DMS79 (cell line): Measurements from ENCODE around the gene LDLRAD3.
A peak's percentile ranks its signal among the peaks of the same experiment; 100 is the strongest.

ENCODE experiments used
- DNase-seq: peaks from one replicate; lab custom pipeline; 2025; lab: John Stamatoyannopoulos, UW

LDLRAD3 gene

GRCh38 chr11:35927682-35928081 lies 16.2 kb upstream of the LDLRAD3 start:
- no peak for DNase-seq

DNA sequence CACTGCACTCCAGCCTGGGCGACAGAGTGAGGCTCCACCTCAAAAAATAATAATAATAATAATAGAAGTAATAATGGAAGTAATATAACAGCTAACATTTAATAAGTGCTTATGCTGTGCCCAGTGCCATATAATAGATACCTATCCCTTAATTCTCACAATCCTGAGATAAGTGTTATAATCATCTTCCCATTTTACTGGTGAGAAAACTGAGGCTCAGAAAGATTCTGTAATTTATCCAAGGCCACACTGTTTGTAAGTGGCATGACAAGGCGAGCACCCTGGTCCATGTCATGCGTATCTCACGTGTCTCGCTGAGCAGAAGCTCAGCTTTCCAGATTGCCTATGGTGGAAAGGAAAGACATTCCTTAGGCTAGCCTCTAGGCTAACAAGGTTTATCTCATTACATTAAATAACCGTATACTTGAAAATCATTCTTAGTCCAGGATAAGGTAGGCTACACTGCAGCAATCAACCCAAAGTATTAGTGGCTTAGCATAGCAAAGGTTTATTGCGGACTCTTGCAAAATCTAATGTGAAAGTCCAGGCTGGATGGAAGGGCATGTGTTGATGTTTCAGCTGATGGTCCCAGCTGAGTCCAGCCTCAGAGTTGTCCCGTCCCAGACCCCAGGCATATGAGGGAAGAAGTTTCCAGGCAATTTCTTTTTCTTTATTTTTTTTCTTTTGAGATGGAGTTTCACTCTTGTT lies 15.0 kb upstream of the LDLRAD3 start:
- no peak for DNase-seq

DNA sequence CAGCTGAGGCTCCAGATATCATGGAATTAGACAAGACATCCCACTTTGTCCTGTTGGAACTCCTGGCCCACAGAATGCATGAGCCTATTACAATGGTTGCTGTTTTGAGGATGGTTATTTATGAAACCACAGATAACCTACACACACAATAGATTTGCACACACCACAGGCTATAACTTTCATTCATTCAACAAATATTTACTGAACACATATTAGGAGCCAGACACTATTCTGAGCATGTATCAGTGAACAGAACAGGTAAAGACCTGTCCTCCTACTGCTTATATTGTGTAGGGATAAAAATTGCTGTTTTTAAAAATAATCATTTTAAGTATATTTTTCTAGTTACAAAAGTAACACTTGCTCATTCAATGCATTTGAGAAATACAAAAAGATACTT lies 13.4 kb upstream of the LDLRAD3 start:
- no peak for DNase-seq

- DNase-seq = no peak
Observed at GRCh38 chr11:35932121-35932520, 11.7 kb upstream of the LDLRAD3 start.

GRCh38 chr11:35932681-35933319 lies 11.1 kb upstream of the LDLRAD3 start:
- no peak for DNase-seq

DNA sequence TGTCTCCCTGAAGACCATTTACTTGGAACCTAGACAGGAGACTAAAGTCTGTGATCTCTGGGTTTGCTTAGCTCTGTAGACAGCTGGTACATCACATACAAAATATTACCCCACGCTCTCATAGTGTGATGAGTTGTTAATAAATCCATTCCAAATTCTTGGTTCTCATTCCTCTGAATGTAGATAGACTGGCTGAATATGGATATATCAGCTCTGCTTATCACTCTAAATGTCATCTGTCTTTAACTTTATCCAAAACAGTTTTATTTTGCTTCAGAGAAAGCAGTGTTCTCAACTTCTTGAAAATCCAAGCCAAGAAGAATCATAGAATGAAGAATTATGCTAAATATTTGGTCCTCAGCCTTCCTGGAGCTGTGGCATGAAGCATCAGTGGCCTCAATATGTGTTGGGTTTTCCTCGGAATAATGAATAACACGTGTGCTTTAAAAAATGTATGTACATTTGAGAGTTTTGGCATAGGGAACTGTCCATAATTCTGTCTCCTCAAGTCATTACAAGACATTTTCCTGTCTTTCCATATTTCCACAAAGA lies 10.5 kb upstream of the LDLRAD3 start:
- DNase-seq = no peak

GRCh38 chr11:35934271-35934670 lies 9.6 kb upstream of the LDLRAD3 start:
- no peak for DNase-seq

GRCh38 chr11:35934981-35935380 lies 8.9 kb upstream of the LDLRAD3 start:
- no peak for DNase-seq

GRCh38 chr11:35935390-35935789 lies 8.5 kb upstream of the LDLRAD3 start:
- DNase-seq = no peak

DNA sequence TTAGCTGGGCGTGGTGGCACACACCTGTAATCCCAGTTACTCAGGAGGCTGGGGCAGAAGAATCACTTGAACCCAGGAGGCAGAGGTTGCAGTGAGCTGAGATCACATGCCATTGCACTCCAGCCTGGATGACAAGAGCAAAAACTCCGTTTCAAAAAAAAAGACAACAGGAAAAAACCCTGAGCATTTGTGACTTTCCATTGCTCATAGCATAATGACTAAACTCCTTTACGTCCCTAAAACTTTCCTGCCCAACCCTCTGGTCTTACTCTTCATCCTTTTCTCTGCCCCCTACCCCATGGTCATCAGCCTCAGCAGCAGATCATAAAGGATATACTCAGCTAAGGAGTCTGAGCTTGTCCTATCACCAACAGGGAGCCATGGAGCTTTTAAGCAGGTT lies 6.8 kb upstream of the LDLRAD3 start:
- no peak for DNase-seq

GRCh38 chr11:35937700-35938099 lies 6.2 kb upstream of the LDLRAD3 start:
- no peak for DNase-seq

GRCh38 chr11:35938231-35938630 lies 5.6 kb upstream of the LDLRAD3 start:
- DNase-seq = no peak

DNA sequence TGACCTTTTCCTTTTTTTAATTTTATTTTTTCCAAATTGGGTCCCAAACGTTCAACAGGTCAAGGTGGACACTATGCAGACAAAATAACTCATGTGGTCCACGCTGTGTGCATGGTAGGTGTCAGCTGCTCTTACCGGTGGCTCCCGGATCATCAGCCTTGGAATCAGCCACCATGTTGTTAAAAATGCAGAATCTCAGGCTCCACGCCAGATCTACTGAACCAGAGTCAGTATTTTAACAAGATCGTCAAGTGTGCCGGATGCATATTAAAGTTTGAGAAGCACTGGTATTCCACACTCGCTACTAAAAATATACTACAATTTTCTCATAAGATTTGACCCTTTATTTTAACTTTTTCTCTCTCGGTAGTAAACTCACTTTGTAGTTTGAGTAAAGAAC lies 553 bp upstream of the LDLRAD3 start:
- no peak for DNase-seq

- DNase-seq = no peak
Observed at GRCh38 chr11:35944503-35945136, 758 bp downstream of the LDLRAD3 start.

DNA sequence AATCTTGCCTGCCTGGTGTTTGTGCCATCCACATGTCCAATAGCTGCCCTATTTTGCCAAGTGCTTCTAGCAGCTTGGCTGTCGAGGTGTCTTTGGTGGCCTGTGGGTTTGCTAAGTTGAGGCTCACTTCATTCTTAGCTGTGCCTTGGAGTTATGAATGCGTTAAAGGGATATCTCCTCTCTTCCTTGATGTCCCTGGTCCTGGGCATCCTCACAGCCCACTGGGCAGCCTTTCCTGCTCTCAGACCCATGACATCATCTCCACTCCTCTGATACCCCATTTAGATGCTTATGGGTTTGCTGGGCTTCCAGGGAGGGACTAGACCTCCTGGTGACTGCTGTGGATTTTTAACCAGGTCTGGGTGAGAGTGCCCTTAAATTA lies 1.3 kb downstream of the LDLRAD3 start:
- no peak for DNase-seq

DNA sequence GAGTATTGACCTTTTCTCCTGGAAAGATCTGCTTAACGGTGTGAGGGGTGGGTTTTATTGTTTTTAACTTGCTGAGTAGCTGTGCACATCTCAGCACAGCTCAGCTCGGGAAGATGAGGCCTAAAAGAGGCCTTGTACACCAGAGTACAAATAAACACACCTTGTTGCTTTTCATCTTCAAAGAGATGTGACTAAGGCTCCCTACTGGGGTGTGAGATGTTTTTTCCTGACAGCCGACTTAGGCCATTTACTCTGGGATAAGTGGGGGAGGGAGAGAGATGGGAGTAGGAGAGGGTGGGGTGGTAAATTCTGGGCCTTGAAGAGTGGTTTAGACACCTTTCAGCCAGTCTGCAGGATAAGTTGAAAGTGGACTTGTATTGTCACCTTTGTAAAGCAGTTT lies 2.9 kb downstream of the LDLRAD3 start:
- DNase-seq = no peak

DNA sequence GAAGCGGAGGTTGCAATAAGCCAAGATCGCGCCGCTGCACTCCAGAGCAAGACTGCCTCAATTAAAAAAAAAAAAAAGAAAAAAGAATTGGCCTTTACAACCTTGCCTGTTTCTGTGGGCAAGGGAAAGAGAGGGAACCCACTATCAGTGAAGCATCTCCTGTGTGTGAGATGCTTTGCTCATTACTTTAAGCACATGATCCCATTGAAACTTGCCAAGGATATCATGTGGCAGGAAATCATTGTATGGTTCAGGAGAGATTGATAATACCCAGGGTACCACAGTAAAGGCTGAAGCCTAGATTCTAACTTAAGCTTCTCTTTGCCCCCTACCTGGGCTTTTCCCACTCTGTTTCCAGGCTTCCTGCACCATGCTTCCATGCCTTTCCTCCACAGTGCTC lies 3.6 kb downstream of the LDLRAD3 start:
- DNase-seq = no peak

DNA sequence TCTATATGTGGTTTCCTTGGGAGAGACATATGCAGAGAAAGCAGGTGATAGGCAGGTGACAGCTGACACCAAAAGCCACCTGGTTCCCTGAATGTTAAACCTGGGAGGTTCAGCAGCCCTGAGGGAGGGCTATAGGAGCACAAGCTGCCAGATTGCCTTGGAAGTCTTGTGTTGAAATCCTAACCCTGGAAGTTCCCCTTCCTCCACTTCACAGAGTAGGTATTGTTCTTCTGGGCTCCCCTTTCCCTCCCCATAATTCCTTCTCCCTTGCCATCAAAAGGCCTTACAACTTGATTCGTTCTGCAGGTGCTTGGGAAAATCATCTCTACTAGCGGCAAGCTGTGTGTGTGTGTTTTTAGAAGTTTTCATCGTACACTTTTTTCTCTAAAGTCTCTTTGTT lies 5.4 kb downstream of the LDLRAD3 start:
- DNase-seq = no peak

DNA sequence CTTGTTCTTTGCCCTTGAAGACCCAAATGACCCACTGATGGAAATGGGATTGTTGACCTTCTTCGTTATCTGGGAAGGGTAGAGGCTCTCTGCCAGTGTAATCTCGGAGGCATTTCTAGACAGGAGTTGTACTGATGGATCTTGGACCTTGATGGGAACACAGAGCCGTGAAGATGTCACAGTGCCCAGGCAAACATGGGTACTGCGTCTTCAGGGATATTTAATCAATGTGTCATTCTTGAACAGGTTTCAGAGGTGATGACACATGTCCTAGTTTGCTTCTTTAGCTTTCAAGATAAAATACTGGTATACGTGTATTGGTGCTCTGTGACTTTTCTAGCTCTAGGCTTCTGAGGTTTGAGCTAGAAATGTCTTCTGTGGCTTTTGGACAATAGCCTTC lies 6.2 kb downstream of the LDLRAD3 start:
- DNase-seq = no peak

DNA sequence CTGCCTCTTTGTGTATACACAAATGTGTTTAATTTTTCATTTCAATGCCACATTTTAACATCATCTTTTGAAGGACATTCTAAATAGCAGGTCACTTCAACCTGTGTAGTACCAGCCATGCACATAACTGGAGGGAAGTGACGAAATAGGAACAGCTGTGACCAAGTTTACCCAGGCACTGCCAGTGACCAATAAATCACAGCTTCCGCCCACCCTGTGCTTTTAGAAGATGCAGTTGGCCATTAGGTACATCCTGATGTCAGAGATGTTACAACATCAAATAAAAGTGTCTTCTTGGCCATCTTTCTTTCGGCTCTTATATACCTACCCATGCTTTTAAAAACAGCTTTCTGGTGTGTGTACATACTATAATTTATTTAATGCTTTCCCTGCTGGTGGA lies 7.8 kb downstream of the LDLRAD3 start:
- no peak for DNase-seq

GRCh38 chr11:35953081-35953760 lies 9.4 kb downstream of the LDLRAD3 start:
- peak; percentile 57 for DNase-seq

GRCh38 chr11:35954205-35954604 lies 10.3 kb downstream of the LDLRAD3 start:
- DNase-seq = no peak

- DNase-seq = no peak
Observed at GRCh38 chr11:35955636-35956035, 11.8 kb downstream of the LDLRAD3 start.
